HG02981 (cell line): ENCODE measurements around the gene CIPC.

Experiments used
- ATAC-seq: cut with Tn5 transposase; IDR thresholded peaks from one replicate; pipeline ENCODE4 v1.9.1; 2021; ENCODE audit warnings: mild to moderate bottlenecking, moderate library complexity; ENCODE audit not compliant: unreplicated experiment

The CIPC gene

DNA sequence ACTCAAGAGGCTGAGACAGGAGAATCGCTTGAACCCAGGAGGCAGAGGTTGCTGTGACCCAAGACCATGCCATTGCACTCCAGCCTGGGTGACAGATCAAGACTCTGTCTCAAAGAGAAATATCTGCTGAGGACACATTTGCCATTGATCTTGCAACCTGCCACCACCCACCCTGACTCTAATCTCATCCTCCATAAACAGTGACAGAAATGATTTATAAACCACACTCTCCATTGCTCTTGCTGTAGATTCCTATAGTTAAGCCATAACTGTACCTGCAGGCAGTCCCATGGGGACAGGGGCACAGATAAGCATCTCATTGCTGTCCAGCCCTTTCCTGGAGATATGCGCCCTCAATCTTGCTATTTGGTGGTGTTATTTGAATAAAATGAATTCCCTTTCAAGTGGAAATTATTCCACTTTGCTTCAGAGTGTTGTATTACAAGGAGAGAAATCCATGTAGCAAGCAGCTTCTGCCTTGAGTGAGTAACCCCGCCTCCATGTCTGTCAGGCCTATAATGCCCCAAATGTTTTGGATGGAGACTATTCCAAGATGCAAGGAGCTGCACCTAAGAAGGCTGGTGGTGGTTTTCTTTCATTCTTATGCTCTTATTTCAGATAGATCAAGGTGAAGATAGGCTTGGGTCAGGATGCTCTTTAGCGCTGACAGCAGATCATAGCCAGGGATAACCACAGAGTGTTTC is 46.5 kb downstream of the CIPC start:
- ATAC-seq, result no peak

DNA sequence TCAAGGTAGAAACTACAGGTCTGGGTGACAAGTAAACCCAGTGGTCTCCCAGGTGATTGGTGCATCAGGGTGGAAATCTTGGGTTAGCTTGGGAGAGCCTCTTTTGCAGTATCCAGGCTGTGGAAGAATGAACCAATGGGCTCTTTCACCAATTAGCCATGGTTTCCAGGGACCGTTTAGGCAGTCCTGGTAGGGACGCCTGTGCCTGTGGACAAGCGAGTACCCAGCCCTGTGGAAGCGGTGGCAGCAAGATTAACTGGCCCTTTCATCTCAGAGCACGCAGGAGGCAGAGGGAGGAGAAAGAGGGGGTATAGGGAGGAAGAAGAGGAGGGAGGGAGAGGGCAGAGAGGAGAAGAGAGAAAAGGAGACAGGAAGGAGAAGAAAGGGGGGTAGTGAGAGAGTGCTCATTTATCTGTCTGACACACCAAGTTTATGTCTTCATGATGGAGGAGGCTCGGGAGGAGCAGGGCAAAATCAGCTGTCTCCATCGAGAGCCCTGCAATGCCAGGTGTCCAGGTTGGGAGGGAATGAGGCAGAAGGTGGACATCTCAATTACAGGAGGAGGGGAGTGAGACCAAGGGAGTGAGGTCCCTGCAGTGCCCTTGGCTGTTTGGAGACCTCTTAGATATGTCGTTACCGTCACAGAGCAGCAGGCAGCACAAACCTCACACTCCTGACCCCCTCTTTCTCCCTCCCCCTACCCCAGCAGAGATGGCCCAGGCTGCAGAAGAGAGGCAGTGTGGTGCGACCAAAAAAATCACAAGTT is 48.1 kb downstream of the CIPC start:
- no peak for ATAC-seq

DNA sequence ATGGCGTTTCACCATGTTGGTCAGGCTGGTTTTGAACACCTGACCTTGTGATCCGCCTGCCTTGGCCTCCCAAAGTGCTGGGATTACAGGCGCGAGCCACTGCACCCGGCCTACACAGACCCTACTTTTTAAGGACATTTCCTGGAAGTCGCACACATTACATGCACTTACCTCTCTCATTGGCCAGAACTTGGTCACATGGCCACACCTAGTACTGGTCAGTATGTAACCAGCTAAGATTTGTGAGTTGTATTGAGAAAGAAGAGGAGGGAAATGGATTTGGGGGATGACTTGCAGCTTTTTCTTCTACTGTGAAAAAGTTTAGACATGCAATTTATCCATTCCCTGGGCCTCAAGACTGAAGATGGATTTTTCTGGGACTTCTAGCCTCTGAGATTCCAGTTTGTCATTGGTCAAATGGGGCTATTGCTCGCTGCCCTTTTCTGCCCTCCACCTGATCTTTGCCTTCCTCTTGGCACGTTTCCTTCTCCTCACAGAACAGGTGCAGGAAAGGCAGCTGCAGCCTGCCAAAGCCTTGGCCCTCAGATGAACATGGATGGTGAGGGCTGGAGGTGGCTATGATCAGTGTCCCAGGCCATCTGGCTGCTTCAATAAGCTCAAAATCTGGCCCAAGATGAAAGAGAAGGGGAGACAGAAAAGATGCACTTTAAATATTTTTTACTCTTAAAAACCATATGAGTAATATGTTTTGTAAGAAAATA is 50.6 kb downstream of the CIPC start:
- no peak for ATAC-seq

DNA sequence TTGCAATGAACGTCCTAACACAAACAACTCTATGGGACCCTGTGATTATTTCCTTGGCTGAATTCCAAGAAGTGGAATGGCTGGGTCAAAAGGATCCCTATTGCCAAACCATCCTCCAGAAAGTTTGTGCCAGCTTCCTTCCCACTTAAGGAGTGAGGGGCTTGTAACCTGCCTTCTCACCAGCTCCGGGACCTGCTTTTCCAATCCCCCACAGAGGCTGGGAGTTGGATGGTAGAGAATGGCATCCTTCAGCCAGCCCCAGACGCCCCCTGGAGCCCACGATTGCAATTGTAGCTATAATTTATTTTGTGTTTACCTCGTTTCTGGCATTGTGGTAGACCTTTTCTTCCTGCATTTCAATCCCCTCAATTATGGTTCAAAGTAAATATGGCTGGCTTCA is 53.2 kb downstream of the CIPC start:
- ATAC-seq, result no peak

DNA sequence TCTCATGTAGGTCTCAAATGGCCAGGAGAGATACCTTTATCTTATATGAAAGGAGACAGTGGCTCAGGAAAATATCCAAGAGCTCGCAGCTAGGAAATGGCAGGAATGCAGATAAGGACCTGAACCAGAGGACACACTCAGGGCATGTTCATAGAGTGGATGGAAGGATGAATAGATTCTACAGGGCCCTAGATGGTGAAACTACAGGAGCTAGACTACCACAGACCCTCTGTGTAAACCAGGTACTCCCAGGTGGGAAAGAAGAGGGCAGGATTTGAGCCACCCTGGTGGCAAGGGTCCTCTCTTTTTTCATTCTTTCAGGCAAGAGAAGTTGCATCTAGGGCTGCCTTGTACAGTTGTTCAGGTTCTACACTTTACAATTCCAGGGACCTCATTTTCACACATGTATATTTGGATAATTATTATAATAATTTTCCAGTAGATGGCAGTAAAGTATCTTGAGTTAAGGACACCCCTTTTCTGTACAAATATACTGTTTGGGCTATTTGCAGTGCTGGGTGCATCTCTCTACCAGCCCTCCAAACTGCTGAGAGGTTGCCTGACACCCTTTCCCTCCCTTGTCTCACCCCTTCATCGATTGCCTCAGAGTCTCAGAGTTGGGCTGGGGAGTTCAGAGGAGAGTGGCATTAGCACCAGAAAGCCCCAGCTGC is 54.0 kb downstream of the CIPC start:
- no peak for ATAC-seq

DNA sequence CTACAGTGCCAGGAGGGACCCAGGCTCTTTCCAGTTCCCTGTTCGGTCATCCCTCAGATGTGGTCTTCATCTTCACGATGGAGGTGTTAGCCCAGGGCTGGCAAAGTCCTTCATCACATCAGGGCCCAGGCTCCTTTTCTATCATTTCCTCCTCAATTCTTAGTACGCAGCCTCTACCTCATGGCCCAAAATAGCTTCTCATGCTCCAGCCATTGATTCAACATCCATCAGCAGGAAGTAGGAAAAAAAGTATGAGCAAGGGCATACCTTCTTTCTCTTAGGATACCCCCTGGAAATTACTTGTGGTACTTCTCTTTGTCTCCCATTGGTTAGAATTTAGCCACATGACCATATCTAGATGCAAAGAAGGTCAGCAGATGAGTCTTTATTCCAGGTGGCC is 55.7 kb downstream of the CIPC start:
- ATAC-seq, result no peak

DNA sequence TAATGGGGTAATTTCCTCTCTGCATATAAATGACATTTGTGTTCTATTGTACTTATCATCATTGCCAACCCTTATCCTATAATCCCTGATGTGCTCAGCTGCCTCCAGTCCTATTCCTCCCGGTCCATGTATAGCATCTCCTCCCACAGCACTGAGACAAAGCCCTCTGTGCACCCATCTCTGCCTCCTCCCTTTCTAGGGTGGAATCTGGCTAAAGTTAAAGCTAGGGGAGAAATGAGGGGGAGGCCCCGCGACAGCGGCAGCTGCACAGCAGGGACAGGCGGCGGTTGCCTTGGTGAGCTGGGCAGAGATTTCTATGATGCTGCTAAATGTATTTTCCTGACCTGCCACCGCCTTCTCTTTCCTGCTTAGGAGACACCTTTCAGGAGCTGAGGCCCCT is 56.4 kb downstream of the CIPC start:
- no peak for ATAC-seq

DNA sequence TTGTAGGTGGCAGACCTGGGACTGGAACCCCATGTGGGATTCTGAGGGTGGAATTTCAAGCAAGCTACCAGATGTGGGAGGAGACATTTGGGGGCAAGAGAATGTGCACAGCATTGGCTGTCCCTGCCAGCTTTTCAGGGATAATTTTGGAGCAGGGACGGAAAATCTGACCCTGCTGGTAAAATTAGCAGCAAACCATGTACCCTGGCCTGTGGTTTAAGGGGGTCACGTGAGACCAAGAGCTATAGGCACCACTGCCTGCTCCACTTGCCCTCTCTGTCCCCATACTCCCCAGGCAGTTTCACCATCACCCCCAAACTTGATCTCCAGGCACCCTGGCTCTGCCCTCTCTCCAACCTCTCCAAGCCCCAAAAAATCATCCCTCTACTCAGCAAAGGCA is 57.0 kb downstream of the CIPC start:
- no peak for ATAC-seq

DNA sequence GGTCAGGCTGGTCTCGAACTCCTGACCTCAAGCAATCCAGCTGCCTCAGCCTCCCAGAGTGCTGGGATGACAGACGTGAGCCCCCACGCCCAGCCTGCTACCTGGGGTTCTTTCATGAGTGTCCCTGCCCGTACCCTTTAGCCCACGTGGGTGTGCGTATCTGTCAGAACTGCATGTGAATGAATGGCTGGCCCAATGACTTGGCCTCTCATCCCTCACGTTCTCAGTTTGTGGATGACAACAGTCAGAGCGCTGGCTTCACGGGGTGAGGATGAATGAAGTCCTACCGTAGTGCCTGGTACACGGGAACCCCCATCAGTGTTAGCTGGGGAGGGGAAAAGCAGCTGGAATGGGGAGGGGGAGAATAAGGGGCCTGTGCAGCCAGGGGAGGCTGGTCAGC is 59.7 kb downstream of the CIPC start:
- no peak for ATAC-seq

DNA sequence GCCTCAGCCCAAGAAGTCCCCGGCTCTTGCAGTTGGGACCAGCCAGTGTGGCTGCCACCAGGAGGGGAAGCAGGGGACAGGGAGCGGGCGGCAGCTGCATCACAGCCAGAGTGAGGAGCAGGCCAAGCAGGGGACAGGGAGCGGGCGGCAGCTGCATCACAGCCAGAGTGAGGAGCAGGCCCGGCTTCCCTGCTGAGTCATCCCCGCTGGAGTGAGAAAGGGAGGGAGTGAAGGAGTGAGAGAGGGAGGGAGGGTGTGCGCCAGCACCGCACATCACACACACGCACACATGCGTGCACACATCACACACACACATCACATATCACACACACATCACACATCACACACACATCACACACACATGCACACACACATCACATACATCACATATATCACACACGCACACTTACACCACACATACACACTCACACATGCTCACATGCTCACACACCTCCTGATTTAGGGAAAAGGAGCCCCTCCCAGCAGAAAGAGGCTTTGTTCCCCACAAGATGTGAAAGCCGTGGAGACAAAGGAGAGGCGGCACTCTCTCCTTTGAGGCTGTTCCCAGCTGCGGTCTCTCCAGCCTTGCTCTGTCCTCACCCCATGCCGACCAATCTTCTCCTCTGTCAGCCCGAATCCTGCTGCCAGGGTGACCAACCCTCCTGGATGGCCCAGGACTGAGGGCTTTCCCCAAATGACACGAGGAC is 60.3 kb downstream of the CIPC start:
- no peak for ATAC-seq

DNA sequence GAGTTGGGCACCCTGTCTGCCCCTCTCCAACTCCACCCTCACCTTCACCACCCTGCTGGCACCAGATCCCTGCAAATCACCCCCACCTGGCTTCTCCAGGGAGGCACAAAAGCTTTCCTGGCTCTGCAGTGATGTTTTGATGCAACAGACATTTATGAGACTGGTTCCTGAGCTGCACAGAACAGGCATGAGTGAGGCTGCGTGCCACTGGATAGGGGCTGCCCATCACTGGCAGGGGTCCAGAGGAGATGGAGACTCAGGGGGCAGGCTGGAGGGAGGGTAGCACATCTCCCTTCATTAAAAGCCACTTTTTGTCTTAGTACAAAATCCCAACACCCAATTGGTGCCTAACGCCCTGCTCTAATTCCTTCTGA is 60.8 kb downstream of the CIPC start:
- no peak for ATAC-seq

DNA sequence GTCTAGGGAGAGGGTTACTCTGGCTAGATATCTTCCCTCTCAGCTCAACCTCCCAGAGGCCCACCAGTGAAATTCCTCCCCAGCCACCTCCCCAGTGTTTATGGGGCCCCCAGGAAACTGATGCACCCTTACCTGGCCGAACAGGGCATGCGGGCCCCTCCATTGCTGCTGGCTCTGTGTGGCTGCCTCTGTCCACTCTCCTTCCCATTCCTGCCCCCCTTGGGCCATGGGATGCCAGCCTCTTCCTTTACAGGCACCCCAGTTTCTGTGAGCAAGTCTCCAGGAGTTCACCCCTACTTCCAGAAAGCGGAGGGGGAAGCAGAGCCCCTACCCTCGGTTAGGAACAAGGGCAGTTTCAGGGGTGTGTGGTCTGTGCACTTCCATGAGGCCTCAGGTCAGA is 63.0 kb downstream of the CIPC start:
- no peak for ATAC-seq
